Measurements from ENCODE around the gene RAB15.

The RAB15 gene

DNA sequence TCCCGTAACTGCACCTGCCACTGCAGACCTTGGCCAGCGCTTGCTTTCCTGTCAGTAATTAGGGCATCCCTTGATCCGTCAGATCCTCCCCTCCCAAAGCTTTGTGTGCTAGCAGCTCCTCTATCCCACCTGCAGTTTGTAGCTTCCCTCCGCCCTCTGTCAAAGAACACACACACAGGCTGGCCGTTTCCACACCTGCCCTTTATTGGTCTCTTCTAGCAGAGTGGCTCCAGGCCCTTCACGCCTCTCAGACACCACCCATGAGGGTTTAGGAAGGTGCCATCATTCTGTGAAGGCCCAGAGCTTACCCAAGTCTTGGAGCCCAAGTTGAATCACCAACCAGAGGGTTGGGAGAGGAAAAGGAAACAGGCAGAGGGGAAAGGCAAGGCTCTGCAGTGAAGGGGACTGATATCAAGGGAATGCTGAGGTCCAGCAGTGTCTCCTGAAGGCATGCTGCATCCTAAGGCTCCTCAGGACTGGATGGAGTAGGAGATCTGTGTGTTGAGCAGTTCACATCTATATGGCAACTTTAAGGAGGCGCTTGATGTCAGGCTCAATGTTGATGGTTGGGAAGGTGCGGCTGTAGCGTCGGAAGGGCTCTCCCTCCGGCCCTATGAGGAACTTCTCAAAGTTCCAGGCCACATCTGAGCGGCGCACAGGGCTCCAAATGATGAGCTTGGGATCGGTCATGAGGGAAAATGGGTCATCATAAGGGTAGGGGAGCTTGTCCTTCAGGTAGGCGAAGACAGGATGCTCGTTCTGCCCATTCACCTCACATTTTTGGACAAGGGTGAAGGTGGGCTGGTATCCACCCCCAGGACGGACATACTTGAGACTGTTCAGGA is 32.9 kb downstream of the RAB15 start:
- Histone ChIP-seq H3K27me3 (ENCODE audit: control insufficient read depth, insufficient read depth, low read length) (no peaks in the 10 kb centered on the region), H3K4me3 (ENCODE audit: low read depth, low read length) (no peak overlapping the region)

DNA sequence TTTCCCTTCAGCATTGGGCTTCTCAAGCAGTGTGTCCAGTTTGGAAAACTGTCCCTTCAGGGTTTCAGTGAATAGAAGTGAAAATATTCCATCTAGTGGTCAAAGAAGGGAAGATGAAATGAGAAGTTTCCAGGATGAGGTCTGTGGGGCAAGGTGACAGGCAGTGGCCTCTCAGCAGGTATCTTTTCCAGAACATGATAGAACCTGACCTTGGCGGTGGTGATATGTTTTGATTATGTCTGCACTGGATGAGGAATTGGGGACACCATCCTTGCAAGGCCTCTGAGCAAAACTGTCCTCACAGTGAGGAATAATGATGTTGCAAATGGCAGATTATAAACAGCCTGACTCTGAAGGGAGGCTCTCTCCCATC is 34.3 kb downstream of the RAB15 start:
- no peaks in the 10 kb centered on the region for H3K36me3 ChIP-seq (ENCODE audit: control insufficient read depth, insufficient read depth, low read length)
- H3K4me3 ChIP-seq (ENCODE audit: low read depth, low read length): no peak overlapping the region
- peak overlapping the region; percentile 77 for H3K27ac ChIP-seq
- TF ChIP-seq, protein P1, sequence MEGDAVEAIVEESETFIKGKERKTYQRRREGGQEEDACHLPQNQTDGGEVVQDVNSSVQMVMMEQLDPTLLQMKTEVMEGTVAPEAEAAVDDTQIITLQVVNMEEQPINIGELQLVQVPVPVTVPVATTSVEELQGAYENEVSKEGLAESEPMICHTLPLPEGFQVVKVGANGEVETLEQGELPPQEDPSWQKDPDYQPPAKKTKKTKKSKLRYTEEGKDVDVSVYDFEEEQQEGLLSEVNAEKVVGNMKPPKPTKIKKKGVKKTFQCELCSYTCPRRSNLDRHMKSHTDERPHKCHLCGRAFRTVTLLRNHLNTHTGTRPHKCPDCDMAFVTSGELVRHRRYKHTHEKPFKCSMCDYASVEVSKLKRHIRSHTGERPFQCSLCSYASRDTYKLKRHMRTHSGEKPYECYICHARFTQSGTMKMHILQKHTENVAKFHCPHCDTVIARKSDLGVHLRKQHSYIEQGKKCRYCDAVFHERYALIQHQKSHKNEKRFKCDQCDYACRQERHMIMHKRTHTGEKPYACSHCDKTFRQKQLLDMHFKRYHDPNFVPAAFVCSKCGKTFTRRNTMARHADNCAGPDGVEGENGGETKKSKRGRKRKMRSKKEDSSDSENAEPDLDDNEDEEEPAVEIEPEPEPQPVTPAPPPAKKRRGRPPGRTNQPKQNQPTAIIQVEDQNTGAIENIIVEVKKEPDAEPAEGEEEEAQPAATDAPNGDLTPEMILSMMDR (IDR thresholded peaks at IDR 0.05): peak; percentile 54
- peaks cover 54% of the 10 kb centered on the region for H3K4me1 ChIP-seq
- H3K9ac ChIP-seq: no peak overlapping the region
- H3K4me2 ChIP-seq (ENCODE audit: low read length): no peak overlapping the region
- peaks cover 2% of the 10 kb centered on the region for H3K79me2 ChIP-seq
- no peak overlapping the region for H2AFZ ChIP-seq
- no peaks in the 10 kb centered on the region for H3K27me3 ChIP-seq (ENCODE audit: control insufficient read depth, insufficient read depth, low read length)
- no peaks in the 10 kb centered on the region for H3K9me3 ChIP-seq (ENCODE audit: control insufficient read depth, low read length)

More for the DNA sequence above, 32.9 kb downstream of the RAB15 start:
- TF ChIP-seq, protein P1 (IDR thresholded peaks at IDR 0.05): no peak
- Histone ChIP-seq H3K79me2 (peaks cover 7% of the 10 kb centered on the region), H3K4me2 (ENCODE audit: low read length) (no peak overlapping the region), H3K9ac (no peak overlapping the region), H2AFZ (no peak overlapping the region), H3K4me1 (peaks cover 52% of the 10 kb centered on the region), H3K36me3 (ENCODE audit: control insufficient read depth, insufficient read depth, low read length) (no peaks in the 10 kb centered on the region), H3K9me3 (ENCODE audit: control insufficient read depth, low read length) (no peaks in the 10 kb centered on the region), H3K27ac (peak overlapping the region; percentile 77)

DNA sequence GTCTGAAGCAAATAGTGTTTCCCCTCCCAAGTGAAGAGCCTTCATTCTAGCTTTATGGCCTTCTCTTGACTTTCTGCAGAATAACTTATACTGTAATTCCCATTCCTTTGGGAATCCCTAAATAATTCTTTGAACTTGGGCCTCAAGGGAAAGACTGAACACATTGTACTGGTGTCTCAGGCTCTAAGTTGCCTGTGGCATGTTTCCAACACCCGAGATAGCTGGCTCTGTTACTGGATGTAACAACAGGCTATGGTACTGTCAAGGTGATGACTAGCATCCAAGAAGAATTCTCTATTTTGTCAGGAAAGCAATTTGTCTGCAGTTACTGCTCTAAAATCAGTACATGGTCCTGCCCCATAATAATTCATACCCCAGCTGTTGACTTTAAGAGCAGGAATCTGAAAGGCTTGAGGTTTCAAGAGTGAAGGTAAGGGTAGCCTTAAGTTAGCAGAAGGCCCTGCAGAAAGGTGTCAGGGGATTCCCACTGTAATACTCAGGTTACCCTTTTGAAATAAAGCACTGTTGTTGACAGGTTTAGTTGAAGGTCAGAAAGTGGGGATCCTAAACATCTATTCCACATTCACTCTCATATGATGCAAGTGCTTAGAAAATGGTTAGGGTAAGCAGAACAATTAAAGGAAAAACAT is 34.8 kb downstream of the RAB15 start:
- Histone ChIP-seq H3K4me3 (ENCODE audit: low read depth, low read length) (peak overlapping the region; percentile 15), H3K27ac (peak overlapping the region; percentile 77), H3K27me3 (ENCODE audit: control insufficient read depth, insufficient read depth, low read length) (no peaks in the 10 kb centered on the region), H3K79me2 (peaks cover 2% of the 10 kb centered on the region), H3K36me3 (ENCODE audit: control insufficient read depth, insufficient read depth, low read length) (no peaks in the 10 kb centered on the region), H3K9ac (no peak overlapping the region), H2AFZ (no peak overlapping the region), H3K4me1 (peaks cover 54% of the 10 kb centered on the region), H3K9me3 (ENCODE audit: control insufficient read depth, low read length) (no peaks in the 10 kb centered on the region), H3K4me2 (ENCODE audit: low read length) (peak overlapping the region; percentile 41)
- TF ChIP-seq, protein P1 (IDR thresholded peaks at IDR 0.05): no peak

DNA sequence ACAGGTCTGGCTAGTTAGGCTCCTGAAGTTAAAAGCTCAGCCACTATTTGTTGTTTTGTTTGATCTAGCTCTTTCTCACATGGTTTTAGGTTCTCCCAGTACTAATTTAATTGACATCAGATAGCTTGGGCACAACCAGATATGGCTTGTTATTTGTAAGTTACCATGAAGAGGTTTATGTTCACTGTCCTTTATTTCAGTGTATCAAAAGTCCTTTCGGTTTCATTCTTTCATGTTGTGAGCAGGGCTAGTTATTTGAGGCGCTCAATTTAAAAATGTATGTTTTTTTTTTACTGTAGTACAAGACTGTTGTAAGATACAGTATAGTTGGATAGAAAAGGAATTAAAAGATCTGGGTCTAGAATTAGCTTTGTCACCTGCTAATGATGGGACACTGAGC is 36.6 kb downstream of the RAB15 start:
- H3K4me2 ChIP-seq (ENCODE audit: low read length): peak overlapping the region; percentile 2
- no peak overlapping the region for H2AFZ ChIP-seq
- no peak overlapping the region for H3K9ac ChIP-seq
- no peaks in the 10 kb centered on the region for H3K36me3 ChIP-seq (ENCODE audit: control insufficient read depth, insufficient read depth, low read length)
- peaks cover 3% of the 10 kb centered on the region for H3K79me2 ChIP-seq
- H3K27ac ChIP-seq: peak overlapping the region; percentile 77
- H3K27me3 ChIP-seq (ENCODE audit: control insufficient read depth, insufficient read depth, low read length): no peaks in the 10 kb centered on the region
- H3K4me1 ChIP-seq: peaks cover 54% of the 10 kb centered on the region
- no peak overlapping the region for H3K4me3 ChIP-seq (ENCODE audit: low read depth, low read length)
- no peaks in the 10 kb centered on the region for H3K9me3 ChIP-seq (ENCODE audit: control insufficient read depth, low read length)
- TF ChIP-seq, protein P1 (IDR thresholded peaks at IDR 0.05): no peak

Measured in parathyroid adenoma (tissue), 2 donors.